NCI-H1694 treated with DMSO at 0.1 percent for 48 hours (cell line): ENCODE measurements around the gene PLET1.
"Not testable (repeated sequence)": the region's sequence is repeated elsewhere in the genome, so short reads cannot be mapped to it uniquely, and the experiment has no call there.

Source experiments
- DNase-seq: peaks from one replicate; lab custom pipeline; 2025; lab: John Stamatoyannopoulos, UW

Gene PLET1

DNA sequence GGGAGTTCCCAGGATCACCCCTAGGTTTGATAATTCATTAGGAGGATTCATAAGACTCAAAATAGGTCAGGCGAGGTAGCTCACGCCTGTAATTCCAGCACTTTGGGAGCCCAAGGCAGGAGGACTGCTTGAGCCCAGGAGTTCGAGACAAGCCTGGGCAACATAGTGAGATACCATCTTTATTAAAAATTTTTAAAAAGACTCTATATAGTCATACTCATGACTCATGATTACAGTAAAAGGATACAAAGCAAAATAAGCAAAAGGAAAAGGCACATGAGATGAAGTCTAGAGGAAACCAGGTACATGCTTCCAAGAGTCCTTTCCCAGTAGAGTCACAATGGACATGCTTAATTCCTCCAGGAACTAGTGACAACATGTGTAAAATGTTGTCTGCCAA, 48.4 kb downstream of the PLET1 start:
- no peak for DNase-seq

DNA sequence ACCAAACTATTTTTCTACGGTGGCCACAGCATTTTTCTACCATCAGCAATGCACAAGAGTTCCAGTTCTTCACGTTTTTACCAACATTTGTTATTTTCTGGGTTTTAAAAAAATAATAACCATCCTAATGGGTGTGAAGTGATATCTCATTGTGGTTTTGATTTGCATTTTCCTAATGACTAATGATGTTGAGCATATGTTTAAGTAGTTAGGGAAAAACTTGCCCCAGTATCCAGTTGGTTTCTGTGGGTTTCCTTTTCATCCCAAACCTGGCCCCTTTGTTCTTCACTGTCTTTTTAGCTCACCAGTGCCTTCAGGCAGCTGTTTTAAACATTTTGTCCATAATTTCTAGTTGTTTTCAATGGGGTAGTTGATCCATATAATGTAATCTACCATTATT, 49.1 kb downstream of the PLET1 start:
- no peak for DNase-seq

DNA sequence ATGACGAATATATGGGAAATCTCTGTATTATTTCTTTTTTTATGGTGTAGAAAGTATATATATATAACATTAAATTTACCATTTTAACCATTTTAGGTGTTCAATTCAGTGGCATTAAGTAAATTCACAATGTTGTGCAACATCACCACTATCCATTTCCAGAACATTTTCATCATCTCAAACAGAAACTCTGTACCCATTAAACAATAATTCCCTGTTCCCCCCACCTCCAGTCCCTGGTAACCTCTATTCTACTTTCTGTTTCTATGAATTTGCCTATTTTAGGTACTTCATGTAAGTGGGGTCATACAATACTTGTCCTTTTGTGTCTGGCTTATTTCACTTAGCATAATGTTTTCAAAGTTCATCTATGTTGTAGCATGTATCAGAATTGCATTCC, 49.8 kb downstream of the PLET1 start:
- no peak for DNase-seq

DNA sequence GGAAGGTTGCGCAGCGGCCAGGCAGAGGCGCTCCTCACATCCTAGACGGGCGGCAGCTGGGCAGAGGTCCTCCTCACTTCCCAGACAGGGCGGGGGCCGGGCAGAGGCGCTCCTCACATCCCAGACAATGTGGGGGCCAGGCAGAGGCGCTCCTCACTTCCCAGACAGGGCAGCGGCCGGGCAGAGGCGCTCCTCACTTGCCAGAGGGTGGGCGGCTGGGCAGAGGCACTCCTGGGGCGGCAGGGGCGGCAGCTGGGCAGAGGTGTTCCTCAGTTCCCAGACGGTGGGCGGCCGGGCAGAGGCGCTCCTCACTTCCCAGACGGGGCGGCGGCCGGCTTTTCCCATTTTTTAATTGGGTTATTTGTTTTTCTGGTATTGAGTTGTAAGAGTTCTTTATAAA, 54.6 kb downstream of the PLET1 start:
- DNase-seq = no peak

DNA sequence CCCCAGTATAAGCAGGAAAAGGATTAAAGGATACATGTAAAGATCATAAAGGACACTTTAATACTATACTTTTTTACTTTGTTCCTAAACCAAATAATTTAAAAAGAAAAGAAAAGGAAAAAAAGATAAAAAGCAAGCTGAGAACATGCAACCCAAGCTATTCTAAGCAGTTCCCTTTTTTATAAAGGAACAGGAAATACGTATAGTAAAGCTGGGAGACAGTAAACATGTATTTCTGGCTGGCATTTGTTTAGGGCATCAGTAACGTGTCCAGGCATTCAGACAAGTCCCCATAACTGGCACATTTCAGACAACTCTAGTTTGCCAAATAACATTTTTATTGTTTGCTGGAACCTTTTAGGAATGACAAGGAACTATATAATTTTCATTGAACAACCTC, 60.4 kb downstream of the PLET1 start:
- no peak for DNase-seq

DNA sequence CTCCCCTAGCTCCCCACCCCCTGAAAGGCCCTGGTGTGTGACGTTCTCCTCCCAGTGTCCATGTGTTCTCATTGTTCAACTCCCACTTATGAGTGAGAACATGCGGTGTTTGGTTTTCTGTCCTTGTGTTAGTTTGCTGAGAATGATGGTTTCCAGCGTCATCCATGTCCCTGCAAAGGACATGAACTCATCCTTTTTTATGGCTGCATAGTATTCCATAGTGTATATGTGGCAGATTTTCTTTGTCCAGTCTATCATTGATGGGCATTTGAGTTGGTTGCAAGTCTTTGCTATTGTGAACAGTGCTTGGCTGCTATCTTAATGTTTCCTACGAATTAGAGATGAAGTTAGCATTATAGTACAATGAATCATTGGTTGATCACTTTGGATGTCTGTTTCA, 61.6 kb downstream of the PLET1 start:
- DNase-seq = not testable (repeated sequence)
